ENCODE data around the gene KIFC1. TPM values are rescaled to one million over a fixed set of nuclear protein-coding genes. Genes with fewer than 3 reads are reported as not detected.

The KIFC1 gene
- total RNA-seq, 1 experiment from 2014 or later: 81.8 TPM

- no peaks in the 10 kb centered on the region for H3K9me3 ChIP-seq (ENCODE audit: control insufficient read depth, insufficient read depth, low read depth, low read length)
- DNase-seq (ENCODE audit: low read depth, low spot score) (no peak), ATAC-seq (no peak)
- ChIA-PET POLR2A (interaction anchor here (0.6 kb wide), 1 partner anchor 102 kb away, joined by 3 read pairs; the partner anchor contains the start of gene ZBTB22), CTCF (no interaction called here)
- intact Hi-C loops (cut with micrococcal nuclease; ENCODE audit: unreplicated experiment): no loop called here
- no peak for TF ChIP-seq TCF7L2 (IDR thresholded peaks at IDR 0.05; ENCODE audit: low read depth, low read length)
- TF ChIP-seq SIN3A (IDR thresholded peaks at IDR 0.05; ENCODE audit: borderline replicate concordance, insufficient read depth, low read depth, low read length): no peak
- TF ChIP-seq POLR2AphosphoS5 (IDR thresholded peaks at IDR 0.05; ENCODE audit: low read depth, low read length): no peak
- TF ChIP-seq CTCF (IDR thresholded peaks at IDR 0.05): no peak
- TF ChIP-seq REST (IDR thresholded peaks at IDR 0.05; ENCODE audit: insufficient read depth in 1 of 2, low read depth in 2 of 2, low read length in 1 of 2): no peak
- no peaks in the 10 kb centered on the region; the same call in none of the 2 replicates for H3K36me3 ChIP-seq (ENCODE audit: control insufficient read depth, insufficient read depth, low read length)
- in situ Hi-C loops (cut with HindIII; ENCODE audit: low pct_unique_long_range_greater_than_20kb, low sequenced_read_pairs): no loop called here
- H3K4me1 ChIP-seq (ENCODE audit: control insufficient read depth, insufficient read depth, low read length): peaks cover 38% of the 10 kb centered on the region
- peak within 1 kb of the TSS; percentile 99 for H3K27ac ChIP-seq (ENCODE audit: low read length)
- H3K4me3 ChIP-seq (ENCODE audit: low read depth in 2 of 2, low read length in 2 of 2): peak within 1 kb of the TSS; percentile 22 to 65
- H3K27me3 ChIP-seq (ENCODE audit: control insufficient read depth, insufficient read depth, low read length): no peaks in the 10 kb centered on the region
- no TSS peak for BruUV-seq (replicated peaks)
Observed at GRCh38 chr6:33419580-33420490, 28.2 kb downstream of the KIFC1 start, which contains the start of gene SYNGAP1. Gene SYNGAP1, plus strand, starts transcription at chr6:33420065. Its CDS starts 200 bp downstream, at chr6:33420265.

- H3K27ac ChIP-seq (ENCODE audit: low read length): peak overlapping the region; percentile 51
- H3K27me3 ChIP-seq (ENCODE audit: control insufficient read depth, insufficient read depth, low read length): no peaks in the 10 kb centered on the region
- H3K36me3 ChIP-seq (ENCODE audit: control insufficient read depth, insufficient read depth, low read length): no peaks in the 10 kb centered on the region; the same call in 1 of the 2 replicates
- no TSS peak for BruUV-seq (replicated peaks)
- DNase-seq (ENCODE audit: low read depth, low spot score) (no peak), ATAC-seq (no peak)
- CTCF ChIA-PET: no interaction called here
- H3K4me3 ChIP-seq (ENCODE audit: low read depth in 2 of 2, low read length in 2 of 2): peak overlapping the region; percentile 8 to 38; a peak in 3 of 4 replicates
- POLR2A ChIA-PET: no interaction called here
- in situ Hi-C loops (cut with HindIII; ENCODE audit: low pct_unique_long_range_greater_than_20kb, low sequenced_read_pairs): no loop called here
- intact Hi-C loops (cut with micrococcal nuclease; ENCODE audit: unreplicated experiment): no loop called here
- no peak for TF ChIP-seq SIN3A (IDR thresholded peaks at IDR 0.05; ENCODE audit: borderline replicate concordance, insufficient read depth, low read depth, low read length)
- no peak for TF ChIP-seq TCF7L2 (IDR thresholded peaks at IDR 0.05; ENCODE audit: low read depth, low read length)
- TF ChIP-seq POLR2AphosphoS5 (IDR thresholded peaks at IDR 0.05; ENCODE audit: low read depth, low read length): no peak
- TF ChIP-seq REST (IDR thresholded peaks at IDR 0.05; ENCODE audit: insufficient read depth in 1 of 2, low read depth in 2 of 2, low read length in 1 of 2): no peak
- TF ChIP-seq CTCF (IDR thresholded peaks at IDR 0.05): no peak
- H3K9me3 ChIP-seq (ENCODE audit: control insufficient read depth, insufficient read depth, low read depth, low read length): no peaks in the 10 kb centered on the region
- peaks cover 31% of the 10 kb centered on the region for H3K4me1 ChIP-seq (ENCODE audit: control insufficient read depth, insufficient read depth, low read length)
Observed at GRCh38 chr6:33420491-33421343, 29.1 kb downstream of the KIFC1 start.
